Lower lobe of right lung (tissue), 2 donors: ENCODE results near the gene OR2V2. TPM values are rescaled to one million over a fixed set of nuclear protein-coding genes. Genes with fewer than 3 reads are reported as not detected.
"Not testable (repeated sequence)": the region's sequence is repeated elsewhere in the genome, so short reads cannot be mapped to it uniquely, and the experiment has no call there.

Source experiments
- ATAC-seq, 2 donors: fragments of 200-7000 bp; cut with Tn5 transposase; one replicate each; pipeline ENCODE4 v1.9.1; 2020 to 2022; ENCODE audit warnings: mild to moderate bottlenecking in 2 of 2, moderate library complexity in 2 of 2
- DNase-seq: peaks from one replicate; pipeline ENCODE4 v3.0.0-alpha.2; 2020
- H3K27ac ChIP-seq: fragments of 200-600 bp; one replicate; pipeline ENCODE4 v1.8.0; 2022
- H3K27me3 ChIP-seq: fragments of 200-600 bp; one replicate; pipeline ENCODE4 v1.8.0; 2022; ENCODE audit warnings: low read depth
- H3K36me3 ChIP-seq: fragments of 200-600 bp; one replicate; pipeline ENCODE4 v1.8.0; 2022; ENCODE audit warnings: mild to moderate bottlenecking
- H3K4me1 ChIP-seq: fragments of 200-600 bp; one replicate; pipeline ENCODE4 v1.8.0; 2022
- H3K4me3 ChIP-seq: fragments of 200-600 bp; one replicate; pipeline ENCODE4 v1.8.0; 2022; ENCODE audit warnings: mild to moderate bottlenecking
- H3K9me3 ChIP-seq: fragments of 200-600 bp; one replicate; pipeline ENCODE4 v1.8.0; 2022
- CTCF ChIP-seq: fragments of 200-600 bp; IDR thresholded peaks from one replicate; pipeline ENCODE4 v1.8.0; 2022; ENCODE audit warnings: antibody characterized with exemption, mild to moderate bottlenecking
- intact Hi-C: fragments of 100-400 bp; cut with DNase I; formaldehyde crosslinking; loops from one replicate; pipeline ENCODE4 v1.11.0; 2022
- total RNA-seq: library from RNA; stranded (reverse); fragmentation: NEBNext Ultra II Directional; extraction: Animal tissue kit (Norgen Biotek cat#: 25700); gene quantifications from one replicate; pipeline ENCODE4 v1.2.1, GENCODE V29; 2021
- donor health status: DM: no; HTN: yes; CAD: no; lungs with severe emphysema.

The OR2V2 gene
- total RNA-seq, 1 donor from 2014 or later = not detected

- peaks cover 40% of the 10 kb centered on the region for H3K27me3 ChIP-seq
Observed at GRCh38 chr5:181176254-181176952, 29.0 kb downstream of the OR2V2 start.

DNA sequence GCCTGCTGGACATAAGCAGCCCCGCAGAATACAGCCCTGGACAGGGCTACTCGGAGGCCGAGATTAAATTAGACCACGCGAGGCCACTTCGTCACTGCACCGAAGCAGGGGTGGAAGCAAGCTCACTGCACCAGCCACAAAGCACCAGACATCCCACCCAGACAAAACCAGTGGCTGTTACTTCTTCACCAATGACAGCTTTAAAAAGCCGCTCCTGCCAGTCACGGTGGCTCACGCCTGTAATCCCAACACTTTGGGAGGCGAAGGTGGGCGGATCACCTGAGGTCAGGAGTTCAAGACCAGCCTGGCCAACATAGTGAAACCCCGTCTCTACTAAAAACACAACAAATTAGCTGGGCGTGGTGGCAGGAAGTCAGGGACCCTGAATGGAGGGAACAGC is 30.2 kb downstream of the OR2V2 start:
- H3K4me3 ChIP-seq, H3K9me3 ChIP-seq, H3K36me3 ChIP-seq, H3K27ac ChIP-seq, ATAC-seq, intact Hi-C loops, DNase-seq: not testable (repeated sequence)
- peaks cover 17% of the 10 kb centered on the region for H3K4me1 ChIP-seq
- H3K27me3 ChIP-seq = peaks cover 30% of the 10 kb centered on the region

More at GRCh38 chr5:181176254-181176952, 29.0 kb downstream of the OR2V2 start:
- no peaks in the 10 kb centered on the region for H3K9me3 ChIP-seq
- intact Hi-C loops = no loop called here
- no peaks in the 10 kb centered on the region for H3K36me3 ChIP-seq
- TF ChIP-seq CTCF = no peak
- peaks cover 14% of the 10 kb centered on the region for H3K4me1 ChIP-seq
- no peak overlapping the region for H3K4me3 ChIP-seq
- no peak overlapping the region for H3K27ac ChIP-seq
- ATAC-seq (no peak), DNase-seq (no peak)

- intact Hi-C loops = no loop called here
- peak; percentile 79 for TF ChIP-seq CTCF
- no peaks in the 10 kb centered on the region for H3K9me3 ChIP-seq
- DNase-seq = peak; percentile 79
- H3K27ac ChIP-seq = no peak overlapping the region
- H3K4me3 ChIP-seq = no peak overlapping the region
- H3K27me3 ChIP-seq = no peaks in the 10 kb centered on the region
- H3K4me1 ChIP-seq = peaks cover 8% of the 10 kb centered on the region
- ATAC-seq = peak; percentile 83 to 89
- H3K36me3 ChIP-seq = no peaks in the 10 kb centered on the region
Observed at GRCh38 chr5:181181650-181182565, 34.5 kb downstream of the OR2V2 start.

- Histone ChIP-seq H3K9me3 (no peaks in the 10 kb centered on the region), H3K36me3 (no peaks in the 10 kb centered on the region), H3K4me1 (peaks cover 12% of the 10 kb centered on the region), H3K27ac (no peak overlapping the region), H3K27me3 (no peaks in the 10 kb centered on the region), H3K4me3 (no peak overlapping the region)
- ATAC-seq = no peak
- DNase-seq = peak; percentile 31
- intact Hi-C loops = no loop called here
- TF ChIP-seq CTCF = no peak
Observed at GRCh38 chr5:181182651-181183050, 35.3 kb downstream of the OR2V2 start.

GRCh38 chr5:181184845-181185216 is 37.4 kb downstream of the OR2V2 start:
- Histone ChIP-seq H3K27ac (no peak overlapping the region), H3K9me3 (no peaks in the 10 kb centered on the region), H3K4me1 (peaks cover 20% of the 10 kb centered on the region), H3K27me3 (no peaks in the 10 kb centered on the region), H3K36me3 (no peaks in the 10 kb centered on the region), H3K4me3 (peak overlapping the region; percentile 61)
- no peak for TF ChIP-seq CTCF
- ATAC-seq (no peak), DNase-seq (peak; percentile 14)
- intact Hi-C loops = no loop called here

- TF ChIP-seq CTCF = no peak
- Histone ChIP-seq H3K4me3 (no peak overlapping the region), H3K36me3 (no peaks in the 10 kb centered on the region), H3K9me3 (no peaks in the 10 kb centered on the region), H3K4me1 (peaks cover 20% of the 10 kb centered on the region), H3K27ac (no peak overlapping the region), H3K27me3 (no peaks in the 10 kb centered on the region)
- ATAC-seq (no peak), DNase-seq (peak; percentile 41)
- intact Hi-C loops = no loop called here
Observed at GRCh38 chr5:181185560-181185959, 38.2 kb downstream of the OR2V2 start.
